Subcutaneous abdominal adipose tissue (tissue), 5 donors: ENCODE data around the gene RIT1.

Source experiments
- H3K27ac ChIP-seq: one replicate; pipeline ENCODE4 v1.7.0; 2013; ENCODE audit warnings: low read depth, mild to moderate bottlenecking, inconsistent platforms, low read length, moderate library complexity
- H3K27me3 ChIP-seq, 5 donors: one replicate each; pipeline ENCODE4 v1.7.0; 2013; ENCODE audit warnings: low read length in 5 of 5, inconsistent platforms in 1 of 5; ENCODE audit not compliant: control insufficient read depth in 5 of 5, insufficient read depth in 4 of 5
- H3K36me3 ChIP-seq, 5 donors: one replicate each; pipeline ENCODE4 v1.7.0; 2013; ENCODE audit warnings: low read length in 5 of 5; ENCODE audit not compliant: control insufficient read depth in 5 of 5, insufficient read depth in 5 of 5
- H3K4me1 ChIP-seq, 5 donors: one replicate each; pipeline ENCODE4 v1.7.0; 2013; ENCODE audit warnings: low read length in 5 of 5, mild to moderate bottlenecking in 3 of 5, moderate library complexity in 1 of 5; ENCODE audit not compliant: control insufficient read depth in 5 of 5, insufficient read depth in 5 of 5
- H3K4me3 ChIP-seq, 5 donors: one replicate each; pipeline ENCODE4 v1.7.0; 2013; ENCODE audit warnings: low read length in 5 of 5, low read depth in 1 of 5
- H3K9ac ChIP-seq, 5 donors: one replicate each; pipeline ENCODE4 v1.7.0; 2013; ENCODE audit warnings: low read length in 5 of 5, mild to moderate bottlenecking in 4 of 5, moderate library complexity in 3 of 5
- H3K9me3 ChIP-seq, 5 donors: one replicate each; pipeline ENCODE4 v1.7.0; 2013; ENCODE audit warnings: low read length in 5 of 5; ENCODE audit not compliant: control insufficient read depth in 5 of 5
- donor health status: healthy.
- donor health status: healthy.
- donor health status: healthy.
- donor health status: healthy.
- donor health status: healthy.

RIT1 gene

GRCh38 chr1:155850345-155850744, 60.8 kb downstream of the RIT1 start:
- H3K9me3 ChIP-seq: no peaks in the 10 kb centered on the region
- no peak overlapping the region for H3K4me3 ChIP-seq
- peaks cover 14 to 56% (median 36%) of the 10 kb centered on the region in 5 donors for H3K36me3 ChIP-seq
- H3K27me3 ChIP-seq: no peaks in the 10 kb centered on the region
- peak overlapping the region in 2 of 5 donors; percentile 12 to 35 for H3K9ac ChIP-seq
- H3K4me1 ChIP-seq: peaks cover 0 to 3% (median 0%) of the 10 kb centered on the region in 5 donors
- H3K27ac ChIP-seq: no peak overlapping the region

DNA sequence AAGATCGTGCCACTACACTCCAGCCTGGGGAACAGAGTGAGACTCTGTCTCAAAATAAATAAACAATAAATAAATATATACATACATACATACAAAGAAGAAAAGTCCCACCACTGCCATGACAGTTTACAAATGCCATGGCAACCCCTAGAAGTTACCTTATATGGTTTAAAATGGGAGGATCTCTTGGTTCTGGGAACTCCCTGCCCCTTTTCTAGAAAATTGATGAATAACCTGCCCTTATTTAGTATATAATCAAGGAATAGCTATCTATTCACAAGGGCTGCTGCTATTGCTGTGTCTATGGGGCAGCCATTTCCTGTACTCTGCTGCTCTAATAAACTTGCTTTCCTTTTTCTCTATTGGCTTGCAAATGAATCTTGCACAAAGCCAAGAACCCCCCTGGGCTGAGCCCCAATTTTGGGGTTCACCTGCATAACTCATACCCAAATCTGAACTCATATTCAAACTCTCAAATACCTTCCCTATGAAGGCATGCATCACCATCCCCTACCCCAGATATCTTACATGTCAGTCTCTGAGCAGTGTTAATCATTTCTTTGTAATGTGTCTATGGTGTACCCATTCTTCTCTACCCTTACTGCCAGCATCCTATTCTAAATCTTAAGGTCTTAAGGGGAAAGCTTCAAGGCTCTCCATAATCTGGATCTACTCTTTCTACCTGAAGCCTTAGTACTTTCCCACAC, 63.2 kb downstream of the RIT1 start:
- H3K27ac ChIP-seq: no peak overlapping the region
- peaks cover 8 to 44% (median 29%) of the 10 kb centered on the region in 5 donors for H3K36me3 ChIP-seq
- H3K4me3 ChIP-seq: no peak overlapping the region
- no peak overlapping the region for H3K9ac ChIP-seq
- H3K4me1 ChIP-seq: peaks cover 0 to 12% (median 0%) of the 10 kb centered on the region in 5 donors
- H3K9me3 ChIP-seq: no peaks in the 10 kb centered on the region
- no peaks in the 10 kb centered on the region for H3K27me3 ChIP-seq
